ENCODE results near the gene ODF4.

DNA sequence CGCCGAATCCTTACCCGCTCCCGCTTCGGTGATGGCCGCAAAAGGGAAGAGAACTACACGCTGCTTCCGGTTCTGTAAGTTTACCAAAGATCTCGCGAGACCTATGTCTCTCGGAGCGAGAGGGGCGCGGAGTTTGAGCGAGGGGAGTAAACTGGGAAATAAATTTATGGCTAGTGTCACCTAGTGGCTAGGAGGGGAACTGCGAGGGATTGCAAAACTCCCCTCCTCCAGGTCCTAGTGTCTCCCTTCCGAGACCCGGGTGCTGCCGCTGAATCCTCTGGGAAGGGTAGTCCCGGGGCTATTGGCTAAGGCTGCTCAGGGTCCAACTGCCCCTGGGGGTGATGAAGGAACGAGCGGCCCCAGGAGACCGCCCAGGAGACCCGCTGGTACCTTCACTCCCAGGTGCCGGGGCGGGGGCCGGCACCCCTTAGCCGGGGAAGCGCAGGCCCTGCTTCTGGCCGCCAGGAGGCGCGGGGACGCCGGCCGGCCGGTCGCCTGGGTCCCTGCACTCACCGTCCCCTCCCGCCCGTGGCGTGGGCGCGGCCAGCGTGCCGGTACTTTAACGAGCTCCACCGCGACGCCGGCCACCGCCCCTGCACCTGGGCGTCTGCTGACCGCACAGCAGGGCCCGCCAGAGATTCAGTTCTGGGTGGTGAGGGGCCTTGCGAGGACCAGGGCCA lies 43.6 kb downstream of the ODF4 start, which contains the start of gene RPL26:
- TF ChIP-seq POLR2A (IDR thresholded peaks at IDR 0.05; ENCODE audit: low read depth, low read length) (peak; percentile 99), POLR2AphosphoS5 (IDR thresholded peaks at IDR 0.05; ENCODE audit: low read depth, low read length) (peak; percentile 99; the same call in 1 of the 2 replicates), TAF1 (IDR thresholded peaks at IDR 0.05; ENCODE audit: low read depth, low read length) (peak; percentile 100; the same call in 1 of the 2 replicates), POU2F2 (IDR thresholded peaks at IDR 0.05; ENCODE audit: low read depth, low read length) (peak; percentile 87), SPI1 (IDR thresholded peaks at IDR 0.05; ENCODE audit: low read depth, low read length) (peak; percentile 47)
